HS-27A (cell line): ENCODE data around the gene CFC1.
"Not testable (repeated sequence)": the region's sequence is repeated elsewhere in the genome, so short reads cannot be mapped to it uniquely, and the experiment has no call there.

Experiments used
- DNase-seq: peaks from one replicate; pipeline ENCODE4 v3.0.0-alpha.2; 2012; ENCODE audit warnings: low read depth, missing footprints

Gene CFC1

DNA sequence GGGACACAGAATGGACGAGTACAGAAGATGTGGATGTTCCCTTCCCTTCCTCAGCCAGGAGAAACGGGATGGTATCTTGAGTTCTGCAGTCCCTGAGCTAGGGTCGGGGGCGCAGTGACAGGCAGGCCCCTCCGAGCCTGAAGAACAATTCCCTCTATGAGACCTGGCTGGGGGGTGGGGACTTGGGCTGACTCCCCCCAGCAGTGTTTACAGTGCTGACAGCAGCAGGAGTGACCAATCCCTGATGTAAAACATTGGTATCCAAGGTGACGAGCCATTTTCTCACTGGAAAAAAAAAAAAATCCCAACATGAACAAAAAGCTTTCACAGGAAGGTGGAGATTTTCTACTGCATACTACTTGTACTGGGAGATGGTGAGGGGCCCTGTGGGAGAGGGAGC is at the start of gene CFC1:
CFC1 (minus strand) TSS at position 183 of the 400 bp plus-strand sequence. CDS start 288 bp downstream, outside the sequence.
- not testable (repeated sequence) for DNase-seq

DNA sequence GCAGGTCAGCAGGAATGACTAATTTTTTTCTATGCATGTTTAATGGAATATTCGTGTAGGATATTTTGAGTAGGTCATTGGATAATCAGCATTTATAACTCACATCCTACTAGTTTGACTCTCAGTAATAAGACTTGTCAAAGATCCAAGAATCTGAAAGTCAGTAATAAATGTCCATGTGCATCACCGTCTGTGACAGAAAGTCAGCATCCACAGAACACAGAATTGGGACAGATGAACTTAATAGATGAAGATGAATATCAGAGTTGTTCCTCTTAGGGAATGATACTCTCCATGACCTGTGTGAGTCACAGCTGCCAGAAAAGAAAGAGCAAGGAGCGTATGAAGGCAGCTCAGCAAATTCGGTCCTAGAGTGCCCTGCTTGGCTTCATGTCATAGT is 42.3 kb upstream of the CFC1 start:
- DNase-seq: not testable (repeated sequence)

DNA sequence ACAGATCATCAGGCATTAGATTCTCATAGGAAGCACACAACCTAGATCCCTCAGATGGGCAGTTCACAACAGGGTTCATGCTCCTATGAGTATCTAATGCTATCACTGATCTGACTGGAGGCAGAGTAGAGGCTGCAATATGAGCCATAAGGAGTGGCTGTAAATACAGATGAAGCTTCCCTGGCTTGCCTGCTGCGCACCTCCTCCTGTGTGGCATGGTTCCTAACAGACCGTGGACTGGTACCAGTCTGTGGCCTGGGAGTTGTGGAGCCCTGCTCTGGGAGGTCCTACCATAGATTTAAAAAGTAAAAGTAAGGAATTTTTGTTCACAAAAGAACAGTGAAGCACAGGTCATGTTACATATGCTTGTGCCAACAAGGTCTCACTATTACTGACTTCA is 39.6 kb upstream of the CFC1 start:
- not testable (repeated sequence) for DNase-seq

DNA sequence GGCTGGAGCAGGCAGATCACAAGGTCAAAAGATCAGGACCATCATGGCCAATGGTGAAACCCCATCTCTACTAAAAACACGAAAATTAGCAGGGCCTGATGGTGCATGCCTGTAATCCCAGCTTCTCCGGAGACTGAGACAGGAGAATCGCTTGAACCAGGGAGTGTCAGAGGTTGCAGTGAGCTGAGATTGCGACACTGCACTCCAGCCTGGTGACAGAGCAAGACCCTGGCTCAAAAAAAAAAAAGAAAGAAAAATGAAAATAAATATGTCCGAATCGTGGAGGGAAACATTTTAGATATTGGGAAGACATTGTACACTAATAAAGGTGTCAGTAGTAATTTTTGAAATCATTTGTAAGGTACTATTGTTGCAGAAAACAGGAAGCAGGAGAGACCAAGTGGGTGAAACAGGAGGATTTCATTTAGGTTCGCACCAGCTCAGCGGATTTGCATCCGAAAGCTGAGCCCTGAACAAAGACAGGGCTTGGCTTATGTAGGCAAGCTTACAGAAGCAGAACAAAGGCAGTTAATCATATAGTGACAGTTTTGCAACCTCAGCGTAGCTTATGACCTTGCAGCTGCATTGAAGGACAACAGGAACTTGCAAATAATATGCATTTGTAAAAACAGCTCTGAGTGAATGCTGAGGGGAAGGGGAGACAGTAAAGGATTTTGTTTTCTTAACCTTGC is 29.6 kb upstream of the CFC1 start:
- DNase-seq: not testable (repeated sequence)

DNA sequence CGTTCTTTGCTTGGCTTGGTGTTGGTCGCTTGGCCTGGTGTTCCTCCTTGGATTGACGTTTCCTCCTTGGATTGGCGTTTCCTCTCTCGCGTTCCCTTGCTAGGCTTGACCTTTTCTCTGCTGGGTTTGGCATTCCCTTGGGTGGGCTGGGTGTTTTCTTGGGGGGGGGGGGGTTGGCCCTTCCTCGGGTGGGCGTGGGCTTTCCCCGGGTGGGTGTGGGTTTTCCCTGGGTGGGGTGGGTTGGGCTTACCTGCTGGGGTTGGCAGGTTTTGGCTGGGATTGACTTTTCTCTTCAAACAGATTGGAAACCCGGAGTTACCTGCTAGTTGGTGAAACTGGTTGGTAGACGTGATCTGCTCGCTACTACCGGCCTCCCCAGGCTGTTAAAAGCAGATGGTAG is 11.8 kb upstream of the CFC1 start, which contains the start of gene POTEJ:
POTEJ (plus strand) TSS at position 301 of the 400 bp plus-strand sequence; CDS start at position 394, 93 bp downstream.
- not testable (repeated sequence) for DNase-seq

DNA sequence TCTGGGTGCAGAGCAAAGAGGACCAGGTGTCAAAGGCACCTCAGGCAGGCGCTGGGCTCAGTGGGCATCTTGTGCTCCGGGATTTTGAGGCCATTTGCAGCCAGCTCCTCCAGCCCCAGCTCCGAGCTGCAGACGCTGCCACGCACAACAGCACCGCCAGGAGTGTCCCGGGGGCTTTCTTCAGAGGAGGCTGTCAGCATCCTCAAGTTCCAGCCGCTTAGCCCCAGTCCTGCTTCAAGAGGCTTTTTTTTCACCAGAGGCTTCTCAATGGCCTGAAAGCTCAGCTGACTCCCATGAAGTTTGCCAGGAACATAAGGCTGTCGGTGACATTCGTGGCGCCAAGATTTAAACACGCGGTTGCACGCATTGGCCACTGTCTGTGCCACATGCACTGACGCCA is 11.1 kb upstream of the CFC1 start:
- not testable (repeated sequence) for DNase-seq

DNA sequence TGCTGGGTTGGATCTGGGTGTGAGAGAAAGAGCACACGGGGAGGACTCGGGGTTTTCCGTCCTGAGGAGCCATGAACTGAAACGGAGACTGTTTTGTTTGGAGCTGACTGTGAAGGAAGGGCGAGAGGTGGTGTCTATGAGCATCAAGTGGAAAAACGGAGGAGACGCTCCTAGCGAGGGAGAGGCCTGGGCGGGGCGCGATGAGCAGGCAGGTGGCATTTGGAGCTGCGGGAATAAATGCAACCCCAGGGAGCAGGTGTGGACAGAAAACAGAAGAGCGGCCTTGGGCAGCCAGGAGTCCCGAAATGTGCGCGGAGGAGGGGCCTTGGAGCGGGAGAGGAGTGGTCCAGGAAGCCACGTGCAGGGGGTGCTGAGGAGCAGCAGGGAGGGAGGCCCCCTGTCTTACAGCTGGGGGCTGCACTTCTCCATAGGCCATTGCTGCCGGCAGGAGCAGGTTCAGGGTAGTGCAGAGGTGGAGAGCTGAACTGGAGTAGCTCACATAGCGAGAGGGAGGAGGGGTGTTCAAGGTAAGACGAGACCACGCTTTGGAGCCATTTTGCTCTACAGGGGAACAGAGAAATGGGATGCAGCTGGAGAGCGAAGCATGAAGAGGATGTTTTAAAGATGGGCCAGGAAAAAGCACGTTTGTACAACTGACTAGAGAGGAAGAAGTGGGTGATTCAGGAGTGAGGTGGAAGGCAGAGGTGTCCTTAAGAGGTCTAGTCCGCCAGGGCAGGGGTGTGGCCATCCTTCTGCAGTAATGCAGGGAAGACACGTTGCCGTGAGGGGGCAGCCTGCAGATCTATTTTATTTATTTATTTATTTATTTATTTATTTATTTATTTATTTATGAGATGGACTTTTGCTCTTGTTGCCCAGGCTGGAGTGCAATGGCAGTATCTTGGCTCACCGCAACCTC is 9.9 kb upstream of the CFC1 start:
- DNase-seq: not testable (repeated sequence)

DNA sequence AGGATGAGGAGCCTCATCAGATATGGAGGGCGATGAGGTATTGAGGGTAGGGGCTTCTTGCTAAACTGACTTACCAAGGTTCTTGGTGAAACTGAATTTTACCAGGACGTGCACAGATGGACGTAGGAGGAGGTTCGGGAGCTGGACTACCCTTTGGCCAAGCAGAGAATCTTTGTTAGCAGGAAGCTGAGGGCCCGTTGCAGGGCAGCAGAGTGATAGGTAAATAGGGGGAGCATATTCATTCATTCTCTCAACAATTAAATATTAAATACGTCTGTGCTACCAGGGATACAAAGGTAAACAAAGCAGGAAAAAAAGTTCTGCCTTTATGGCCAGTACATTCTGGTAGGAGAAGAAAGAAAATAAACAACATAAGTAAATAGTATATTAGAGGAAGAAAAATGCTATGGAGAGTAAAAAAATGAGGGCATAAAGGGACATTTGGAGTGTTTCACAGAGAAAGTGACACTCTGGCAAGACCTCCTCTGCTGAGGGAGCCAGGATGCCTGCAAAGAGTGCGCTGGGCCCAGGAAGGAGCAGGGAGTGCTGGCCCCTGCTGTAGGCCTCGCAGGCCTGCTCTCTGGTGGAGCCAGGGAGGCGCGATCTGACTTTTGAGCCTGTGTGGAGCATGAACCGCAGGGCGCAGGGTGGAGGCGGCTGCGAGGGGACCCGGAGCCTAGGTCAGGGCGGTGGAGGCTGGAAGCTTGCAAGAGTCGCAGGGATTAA is 9.1 kb upstream of the CFC1 start:
- DNase-seq: not testable (repeated sequence)

DNA sequence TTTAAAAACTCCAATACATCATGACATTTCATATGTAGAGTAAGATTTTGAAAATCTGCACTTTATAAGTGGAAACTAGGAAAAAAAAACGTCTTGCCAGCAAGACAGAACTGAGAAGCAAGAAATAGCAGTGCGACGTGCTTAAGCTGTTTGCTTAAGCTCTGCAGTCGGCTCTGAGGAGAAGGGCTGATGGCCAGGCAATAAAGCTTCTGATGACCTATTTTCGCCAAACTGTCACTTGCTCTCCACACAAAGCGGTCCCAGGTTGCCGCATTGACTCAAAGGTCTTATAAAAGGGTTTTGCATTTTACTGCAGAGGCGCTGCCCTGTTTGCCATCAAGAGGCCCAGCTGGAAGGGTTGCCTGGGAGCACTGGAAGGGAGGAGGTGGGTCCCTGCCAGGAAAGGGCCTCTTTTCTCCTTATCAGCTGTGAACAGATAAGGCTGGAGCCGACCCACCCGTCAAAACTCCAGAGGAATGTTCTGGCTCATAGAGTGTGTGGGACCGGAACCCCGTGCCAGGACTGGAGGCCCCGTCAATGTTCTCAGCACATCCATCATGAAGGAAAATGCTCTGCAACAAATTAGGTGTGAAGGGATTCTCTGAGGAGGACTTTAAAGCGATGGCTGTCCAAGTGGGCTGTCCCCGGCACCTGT is 2.4 kb upstream of the CFC1 start:
- not testable (repeated sequence) for DNase-seq

DNA sequence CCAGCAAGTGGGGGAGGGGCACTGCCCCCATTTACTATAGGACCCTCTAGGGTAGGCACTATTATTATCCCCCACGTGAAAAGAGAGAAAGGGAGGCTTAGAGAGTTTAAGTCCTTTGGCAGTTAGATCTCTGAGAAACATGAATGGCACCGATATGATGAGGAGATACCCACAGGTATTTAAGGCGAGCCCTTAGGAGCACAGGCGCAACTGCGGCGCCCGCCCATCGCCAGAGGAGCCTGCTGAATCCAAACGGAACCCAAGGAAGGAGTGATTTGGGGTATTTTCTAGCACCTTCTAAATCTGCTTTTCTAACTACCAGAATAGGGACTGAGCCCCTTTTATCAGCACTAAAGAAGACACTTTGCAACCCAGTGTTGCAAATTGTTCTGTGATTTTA is 551 bp upstream of the CFC1 start:
- DNase-seq: not testable (repeated sequence)

DNA sequence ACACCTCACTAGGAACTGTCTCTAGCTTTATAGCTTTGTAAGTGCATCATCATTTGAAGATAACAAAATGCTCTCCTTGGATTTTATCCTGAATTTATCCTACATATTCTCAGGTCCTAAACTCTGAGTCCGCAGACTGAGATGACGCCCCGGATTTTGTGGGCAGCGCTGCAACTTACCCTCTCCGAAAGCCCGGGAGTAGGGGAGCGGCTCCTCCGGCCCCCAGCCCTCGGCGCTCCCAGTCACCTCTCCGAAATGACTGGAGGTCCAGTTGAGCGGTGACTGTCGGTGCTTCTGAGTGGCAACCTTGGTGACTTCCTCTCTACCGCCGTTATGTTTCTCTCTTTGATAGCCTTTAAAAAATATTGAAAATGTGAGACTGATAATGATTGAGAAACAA is 912 bp downstream of the CFC1 start:
- not testable (repeated sequence) for DNase-seq

DNA sequence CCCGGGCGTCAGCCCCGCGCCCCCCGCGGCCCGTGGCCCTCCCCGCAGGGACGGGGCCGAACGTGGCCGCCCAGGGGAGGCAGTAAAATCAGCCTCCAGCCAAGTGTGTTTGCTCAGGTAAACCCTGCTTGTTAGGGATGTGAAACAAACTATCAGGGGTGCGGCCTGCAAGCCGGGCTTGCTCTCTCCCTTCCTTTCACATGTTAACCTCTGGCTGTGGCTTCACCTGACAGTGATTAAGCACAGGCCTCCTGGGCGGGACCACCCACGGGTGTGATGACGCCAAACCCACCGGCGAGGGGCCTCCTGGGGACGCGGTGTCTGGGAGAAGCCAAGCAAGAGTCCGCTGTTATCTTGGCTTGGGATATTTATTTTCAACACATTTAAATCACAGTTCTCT is 1.4 kb downstream of the CFC1 start:
- not testable (repeated sequence) for DNase-seq

DNA sequence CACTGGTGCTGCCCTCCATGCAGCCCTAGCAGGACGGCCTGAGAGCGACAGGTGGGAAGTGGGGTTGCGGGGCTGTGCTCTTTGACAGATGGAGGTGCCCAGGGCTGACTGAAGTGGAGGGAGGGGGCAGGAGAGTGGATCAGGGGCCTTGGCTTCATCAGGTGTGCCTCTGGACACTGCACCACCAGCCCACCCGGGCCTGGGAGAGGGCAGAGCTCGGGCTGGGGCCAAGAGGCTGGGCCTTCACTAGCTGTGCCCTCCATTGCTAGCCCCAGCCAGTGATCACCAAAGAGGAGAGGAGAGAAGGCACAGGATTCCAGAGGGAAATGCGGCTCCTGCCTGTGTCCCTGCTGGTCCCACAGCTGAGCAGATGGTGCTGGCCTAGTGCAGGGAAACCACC is 2.6 kb downstream of the CFC1 start:
- not testable (repeated sequence) for DNase-seq

DNA sequence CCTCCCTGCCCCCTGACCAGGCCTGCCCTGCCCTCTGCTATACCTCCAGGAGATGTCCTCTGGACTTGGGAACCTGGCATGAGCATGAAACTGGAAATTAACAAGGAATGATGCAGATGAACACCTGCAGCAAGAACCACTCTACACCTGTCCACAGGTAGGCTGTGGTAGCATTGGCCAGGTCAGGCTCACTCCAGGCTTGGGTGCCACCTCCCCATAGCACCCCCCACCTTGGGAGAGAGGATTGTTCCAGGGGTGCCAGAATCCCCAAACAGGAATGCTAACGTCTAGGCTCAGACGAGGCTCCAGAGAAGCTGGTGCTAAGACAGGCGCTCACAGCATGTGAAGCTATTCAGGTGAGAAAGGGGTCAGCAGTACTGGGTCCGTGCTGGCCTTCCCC is 5.4 kb downstream of the CFC1 start:
- not testable (repeated sequence) for DNase-seq

DNA sequence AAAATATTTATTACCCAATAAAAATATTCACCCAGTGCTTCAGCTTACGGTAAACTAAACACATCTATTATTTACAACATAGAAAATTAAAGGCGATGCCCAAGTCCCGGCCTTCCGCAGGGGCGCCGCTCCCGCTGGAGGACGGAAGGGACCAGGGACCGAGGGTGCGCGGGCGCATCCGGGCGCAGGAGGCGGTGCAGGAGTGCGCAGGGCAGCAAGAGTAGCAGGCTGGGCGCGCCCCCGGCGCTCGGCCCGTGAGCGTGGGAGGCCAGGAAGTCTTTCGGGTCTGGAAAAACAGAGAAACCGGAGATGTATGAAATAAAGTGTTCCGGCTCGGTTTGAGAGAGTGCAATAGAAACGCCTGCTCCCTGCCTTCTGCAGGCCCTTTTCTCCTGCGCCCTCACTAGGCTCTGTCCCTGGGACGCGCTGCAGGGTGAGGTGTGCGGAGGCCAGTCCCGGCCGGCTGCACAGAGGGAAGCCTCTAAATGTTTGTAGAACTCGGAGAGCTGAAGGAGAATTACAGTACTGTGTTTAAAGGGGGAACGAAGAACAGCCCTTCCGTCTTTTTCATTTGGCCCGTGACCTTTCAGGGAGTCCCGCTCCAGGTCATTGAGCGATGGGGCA is 6.5 kb downstream of the CFC1 start:
- DNase-seq: not testable (repeated sequence)

DNA sequence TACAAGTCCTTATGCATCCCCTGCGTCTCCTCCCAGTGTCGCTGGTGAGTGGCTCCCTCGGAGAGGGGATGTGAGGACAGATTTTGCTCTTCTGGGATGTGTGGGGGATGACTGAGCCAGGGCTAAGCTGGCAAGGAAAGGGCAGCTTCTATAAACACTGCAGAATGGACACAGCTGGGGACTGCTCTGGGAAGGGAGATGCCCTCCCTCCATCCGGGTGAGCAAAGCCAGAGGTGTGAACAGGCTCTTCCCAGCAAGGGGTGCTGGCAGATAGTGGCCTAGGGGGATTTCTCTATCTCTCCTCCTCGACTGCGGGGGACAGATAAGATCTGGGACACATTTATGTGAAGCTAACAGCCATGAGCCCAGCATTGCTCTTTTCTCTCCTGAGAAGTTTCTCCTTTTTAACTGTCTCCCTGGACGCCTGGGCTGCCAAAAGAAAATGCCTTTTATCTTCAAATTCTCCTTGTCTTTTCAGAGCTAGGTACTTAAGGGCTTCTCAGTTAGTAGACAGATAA is 8.5 kb downstream of the CFC1 start:
- not testable (repeated sequence) for DNase-seq

DNA sequence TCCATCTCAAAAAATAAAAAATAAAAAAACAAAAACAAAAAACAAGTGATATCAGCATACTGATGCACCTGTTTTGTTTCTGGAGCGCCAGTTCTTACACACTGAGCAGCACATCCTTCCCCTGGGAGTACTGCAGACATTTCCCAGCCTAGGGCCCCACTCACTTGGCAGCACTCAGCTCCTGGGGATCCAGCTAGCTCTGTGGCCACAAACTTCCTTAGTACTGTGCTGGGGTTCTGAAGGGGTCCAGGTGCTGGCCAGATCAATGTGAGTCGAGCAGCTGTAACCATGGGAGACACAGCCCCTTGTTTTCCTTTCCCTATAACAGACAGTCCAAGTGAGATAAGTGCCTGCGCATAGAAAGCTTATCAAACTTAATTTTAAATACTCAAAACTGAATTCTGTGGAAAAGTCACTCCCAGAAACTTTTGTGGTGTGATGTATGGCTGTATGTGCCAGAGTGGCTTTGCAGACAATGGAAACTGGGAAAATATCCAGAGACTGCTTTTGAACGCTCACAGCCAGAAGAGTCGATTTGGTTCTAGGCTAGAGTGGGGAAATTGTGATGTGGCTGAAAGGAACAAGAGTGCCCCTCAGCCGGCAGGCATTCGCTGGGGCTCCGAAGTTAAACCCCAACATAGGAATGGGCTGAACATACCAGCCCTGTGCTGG is 9.1 kb downstream of the CFC1 start:
- not testable (repeated sequence) for DNase-seq

DNA sequence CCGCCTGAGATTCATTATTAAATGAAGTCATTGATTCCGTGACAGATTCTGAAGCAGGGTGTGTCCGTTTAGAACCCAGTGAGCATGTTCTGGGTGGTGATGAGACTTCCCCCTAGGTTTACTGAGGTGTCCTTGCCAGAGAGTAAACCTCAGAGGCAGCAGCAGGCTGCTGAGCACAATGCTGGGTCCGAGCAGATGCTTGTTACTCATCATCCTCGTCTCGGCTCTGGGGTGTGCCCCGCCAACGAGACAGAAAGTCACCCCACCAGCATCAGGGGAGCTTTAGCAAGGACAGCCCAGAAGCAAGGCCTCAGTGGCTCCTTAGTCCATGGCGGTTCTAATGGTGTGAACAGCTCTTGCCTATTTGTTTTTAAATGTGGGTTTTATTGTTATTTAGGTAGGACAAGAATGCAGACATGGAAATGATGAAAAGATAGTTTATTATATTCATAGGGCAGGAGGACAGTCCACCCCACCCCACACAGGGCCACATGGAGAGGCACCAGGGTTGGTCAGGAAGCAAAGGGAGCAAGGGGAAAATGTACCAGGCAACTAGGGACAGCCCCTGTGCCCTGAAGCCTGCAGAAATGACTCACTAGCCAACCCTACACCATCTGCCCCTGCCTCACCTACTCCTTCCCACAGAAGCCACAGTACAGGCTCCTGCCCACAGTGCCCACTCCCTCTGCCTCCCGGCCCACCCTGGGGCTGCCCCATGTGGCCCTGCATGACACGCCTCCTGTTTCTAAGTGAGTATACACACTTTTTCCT is 10.5 kb downstream of the CFC1 start:
- DNase-seq: not testable (repeated sequence)

DNA sequence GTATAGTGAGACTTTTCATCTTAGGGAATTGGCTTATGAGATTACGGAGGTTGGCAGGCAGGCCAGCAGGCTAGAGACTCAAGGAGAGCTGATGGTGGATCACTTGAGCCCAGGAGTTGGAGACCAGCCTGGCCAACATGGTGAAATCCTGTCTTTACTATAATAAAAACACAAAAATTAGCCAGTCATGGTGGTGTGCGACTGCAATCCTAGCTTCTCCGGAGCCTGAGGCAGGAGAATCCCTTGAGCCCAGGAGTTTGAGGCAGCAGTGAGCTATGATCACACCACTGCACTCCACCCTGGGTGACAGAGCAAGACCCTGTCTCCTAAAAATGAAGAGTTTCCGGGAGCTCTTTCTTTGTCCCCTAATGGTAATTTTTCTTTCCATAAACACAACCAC is 14.6 kb downstream of the CFC1 start:
- not testable (repeated sequence) for DNase-seq

DNA sequence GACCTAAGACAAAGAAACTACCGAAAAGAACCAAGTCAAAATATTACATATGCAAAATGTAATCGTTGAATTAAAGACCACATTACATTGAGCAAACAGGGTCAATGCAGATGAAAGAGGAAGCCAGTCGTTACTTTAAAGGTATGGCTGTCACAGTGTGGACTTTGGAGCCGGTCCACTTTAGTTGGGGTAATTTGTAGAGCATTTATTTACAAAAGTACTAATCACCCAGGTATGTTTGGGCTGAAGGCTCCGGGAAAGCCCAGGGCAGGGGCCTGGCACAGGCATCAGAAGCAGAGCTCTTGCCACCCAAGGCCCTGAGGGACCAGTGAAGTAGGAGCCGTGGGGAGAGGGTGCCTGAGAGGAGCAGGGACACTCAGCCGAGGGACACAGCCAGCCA is 15.8 kb downstream of the CFC1 start:
- not testable (repeated sequence) for DNase-seq
